ENCODE results near the gene TGFBR3.
A peak's percentile ranks its signal among the peaks of the same experiment; 100 is the strongest.

Gene TGFBR3

DNA sequence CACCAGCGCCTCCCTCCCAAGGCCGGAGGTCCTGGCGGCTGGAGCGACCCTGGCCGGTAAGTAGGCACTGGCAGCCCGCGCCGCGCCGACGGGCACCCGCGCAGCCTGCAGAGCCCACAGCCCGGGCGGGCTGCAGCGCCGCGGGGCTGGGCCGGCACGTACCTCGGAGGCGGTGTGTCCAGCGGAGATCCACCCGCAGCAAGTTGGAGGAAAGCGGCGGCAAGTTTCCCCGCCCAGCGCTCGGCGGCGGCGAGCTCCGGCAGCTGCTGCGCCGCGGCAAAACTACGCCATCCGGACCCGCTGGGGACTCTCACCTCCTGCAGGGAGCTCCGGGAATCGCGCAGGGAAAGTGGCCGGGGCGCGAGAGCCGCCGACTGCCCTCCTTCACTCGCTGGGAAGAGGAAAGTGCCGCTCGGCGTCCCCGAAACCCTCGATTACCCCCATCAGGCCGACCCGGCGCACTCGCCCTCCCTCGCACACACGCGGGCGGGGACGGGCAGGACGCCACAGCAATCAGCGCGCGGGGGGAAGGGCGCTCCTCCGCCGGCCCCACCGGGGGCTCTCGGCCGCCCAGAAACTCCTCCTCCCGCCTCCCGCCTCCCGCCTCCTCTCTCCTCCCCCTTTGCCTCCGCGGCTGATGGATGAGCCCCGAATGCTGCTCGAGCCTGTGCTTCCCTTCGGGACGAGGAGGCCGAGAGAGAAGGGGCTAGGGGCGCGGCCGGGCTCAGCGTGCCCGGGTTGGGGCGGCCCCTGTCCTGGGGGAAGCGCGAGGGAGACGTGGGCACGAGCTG, at the start of gene TGFBR3:
TGFBR3 (minus strand) TSS at position 436 of the 791 bp plus-strand sequence. CDS start 24,620 bp downstream, outside the sequence.
- Histone ChIP-seq H4K20me1 (ENCODE audit: low read depth, low read length) (no peaks in the 10 kb centered on the region), H3K36me3 (ENCODE audit: low read length) (no peaks in the 10 kb centered on the region), H3K4me3 (ENCODE audit: insufficient read depth, low read length, poor library complexity, severe bottlenecking) (peak within 1 kb of the TSS; percentile 57), H3K9me3 (ENCODE audit: insufficient read depth, low read length) (no peaks in the 10 kb centered on the region), H3K27me3 (ENCODE audit: low read length) (no peaks in the 10 kb centered on the region), H3K27ac (ENCODE audit: low read depth, low read length) (no peak within 1 kb of the TSS), H3K9ac (ENCODE audit: low read length) (peak within 1 kb of the TSS; percentile 52), H2AFZ (ENCODE audit: low read depth, low read length, severe bottlenecking) (peak within 1 kb of the TSS; percentile 86), H3K79me2 (ENCODE audit: insufficient read depth, low read length) (no peaks in the 10 kb centered on the region), H3F3A (ENCODE audit: insufficient read depth) (no peaks in the 10 kb centered on the region), H3K4me2 (ENCODE audit: low read depth, low read length, poor library complexity, severe bottlenecking) (peak within 1 kb of the TSS; percentile 68), H3K9me2 (replicated peaks; ENCODE audit: insufficient read depth, low read length) (no peaks in the 10 kb centered on the region)
- TF ChIP-seq EZH2phosphoT487 (conservative IDR thresholded peaks at IDR 0.05; ENCODE audit: low read length), result no peak
- TF ChIP-seq, protein P1, sequence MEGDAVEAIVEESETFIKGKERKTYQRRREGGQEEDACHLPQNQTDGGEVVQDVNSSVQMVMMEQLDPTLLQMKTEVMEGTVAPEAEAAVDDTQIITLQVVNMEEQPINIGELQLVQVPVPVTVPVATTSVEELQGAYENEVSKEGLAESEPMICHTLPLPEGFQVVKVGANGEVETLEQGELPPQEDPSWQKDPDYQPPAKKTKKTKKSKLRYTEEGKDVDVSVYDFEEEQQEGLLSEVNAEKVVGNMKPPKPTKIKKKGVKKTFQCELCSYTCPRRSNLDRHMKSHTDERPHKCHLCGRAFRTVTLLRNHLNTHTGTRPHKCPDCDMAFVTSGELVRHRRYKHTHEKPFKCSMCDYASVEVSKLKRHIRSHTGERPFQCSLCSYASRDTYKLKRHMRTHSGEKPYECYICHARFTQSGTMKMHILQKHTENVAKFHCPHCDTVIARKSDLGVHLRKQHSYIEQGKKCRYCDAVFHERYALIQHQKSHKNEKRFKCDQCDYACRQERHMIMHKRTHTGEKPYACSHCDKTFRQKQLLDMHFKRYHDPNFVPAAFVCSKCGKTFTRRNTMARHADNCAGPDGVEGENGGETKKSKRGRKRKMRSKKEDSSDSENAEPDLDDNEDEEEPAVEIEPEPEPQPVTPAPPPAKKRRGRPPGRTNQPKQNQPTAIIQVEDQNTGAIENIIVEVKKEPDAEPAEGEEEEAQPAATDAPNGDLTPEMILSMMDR (IDR thresholded peaks at IDR 0.05; ENCODE audit: insufficient read depth, low read length, poor library complexity, severe bottlenecking), result no peak

DNA sequence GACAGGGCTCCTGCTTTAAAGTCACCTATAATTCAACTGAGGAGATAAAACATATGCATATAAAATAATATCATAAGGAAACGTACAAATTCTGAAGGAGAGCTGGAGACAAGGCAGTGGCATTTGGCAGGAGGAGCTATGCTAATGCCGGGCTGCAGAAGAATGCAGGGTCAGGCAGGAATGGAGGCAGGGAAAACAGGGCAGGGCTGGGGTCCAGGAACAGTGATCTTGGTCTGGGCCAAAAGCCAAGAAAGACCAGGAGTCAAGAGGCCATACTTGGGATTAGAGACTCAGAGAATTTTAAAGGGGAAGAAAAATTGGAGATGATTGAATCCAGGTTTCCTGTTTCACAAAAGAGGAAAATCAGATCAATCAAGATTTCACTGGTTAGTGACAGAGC, 43.3 kb upstream of the TGFBR3 start:
- Histone ChIP-seq H3K4me2 (ENCODE audit: low read depth, low read length, poor library complexity, severe bottlenecking) (no peak overlapping the region), H2AFZ (ENCODE audit: low read depth, low read length, severe bottlenecking) (no peak overlapping the region), H3K4me3 (ENCODE audit: insufficient read depth, low read length, poor library complexity, severe bottlenecking) (no peak overlapping the region), H3F3A (ENCODE audit: insufficient read depth) (no peaks in the 10 kb centered on the region), H3K27me3 (ENCODE audit: low read length) (no peaks in the 10 kb centered on the region), H3K36me3 (ENCODE audit: low read length) (no peaks in the 10 kb centered on the region), H3K9ac (ENCODE audit: low read length) (no peak overlapping the region), H3K79me2 (ENCODE audit: insufficient read depth, low read length) (no peaks in the 10 kb centered on the region), H3K9me2 (replicated peaks; ENCODE audit: insufficient read depth, low read length) (no peaks in the 10 kb centered on the region), H3K9me3 (ENCODE audit: insufficient read depth, low read length) (no peaks in the 10 kb centered on the region), H4K20me1 (ENCODE audit: low read depth, low read length) (no peaks in the 10 kb centered on the region), H3K27ac (ENCODE audit: low read depth, low read length) (no peak overlapping the region)
- no peak for TF ChIP-seq EZH2phosphoT487 (conservative IDR thresholded peaks at IDR 0.05; ENCODE audit: low read length)

DNA sequence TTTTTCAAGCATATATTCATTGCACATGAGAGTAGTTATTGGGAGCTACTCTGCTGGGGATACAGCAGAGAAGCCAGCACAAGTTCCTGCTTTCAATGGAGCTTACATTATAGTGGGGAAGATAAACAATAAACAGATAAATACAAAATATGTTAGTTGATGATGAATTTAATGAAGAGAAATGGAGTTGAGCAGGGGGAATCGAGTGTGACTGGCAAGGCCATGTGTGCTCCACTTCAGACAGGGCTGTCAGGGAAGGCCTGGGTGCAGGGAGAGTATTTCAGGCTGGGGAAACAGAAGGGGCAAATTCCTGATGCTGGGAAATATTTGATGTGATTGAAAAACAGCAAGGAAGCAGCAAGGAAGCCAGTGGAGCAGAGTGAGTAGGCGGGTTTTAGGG, 42.1 kb upstream of the TGFBR3 start:
- Histone ChIP-seq H3K4me2 (ENCODE audit: low read depth, low read length, poor library complexity, severe bottlenecking) (no peak overlapping the region), H2AFZ (ENCODE audit: low read depth, low read length, severe bottlenecking) (no peak overlapping the region), H3K36me3 (ENCODE audit: low read length) (no peaks in the 10 kb centered on the region), H3K9me3 (ENCODE audit: insufficient read depth, low read length) (no peaks in the 10 kb centered on the region), H3K9ac (ENCODE audit: low read length) (no peak overlapping the region), H4K20me1 (ENCODE audit: low read depth, low read length) (no peaks in the 10 kb centered on the region), H3K27me3 (ENCODE audit: low read length) (no peaks in the 10 kb centered on the region), H3K4me3 (ENCODE audit: insufficient read depth, low read length, poor library complexity, severe bottlenecking) (no peak overlapping the region), H3K9me2 (replicated peaks; ENCODE audit: insufficient read depth, low read length) (no peaks in the 10 kb centered on the region), H3K79me2 (ENCODE audit: insufficient read depth, low read length) (no peaks in the 10 kb centered on the region), H3F3A (ENCODE audit: insufficient read depth) (no peaks in the 10 kb centered on the region), H3K27ac (ENCODE audit: low read depth, low read length) (no peak overlapping the region)
- TF ChIP-seq EZH2phosphoT487 (conservative IDR thresholded peaks at IDR 0.05; ENCODE audit: low read length), result no peak
- TF ChIP-seq, protein P1 (IDR thresholded peaks at IDR 0.05; ENCODE audit: insufficient read depth, low read length, poor library complexity, severe bottlenecking), result no peak
